GM18505 (cell line): ENCODE results near the gene CD83.

Source experiments
- ATAC-seq: cut with Tn5 transposase; IDR thresholded peaks from one replicate; pipeline ENCODE4 v1.9.1; 2021; ENCODE audit not compliant: unreplicated experiment
- POLR2A ChIP-seq: IDR thresholded peaks from 4 replicates; pipeline ENCODE4 v1.6.1; 2011; ENCODE audit warnings: borderline replicate concordance; ENCODE audit not compliant: insufficient read depth, insufficient read length; ENCODE audit errors: extremely low read depth

Gene CD83

GRCh38 chr6:14126191-14126590 is 8.6 kb downstream of the CD83 start:
- TF ChIP-seq POLR2A: no peak
- no peak for ATAC-seq

GRCh38 chr6:14127611-14128010 is 10.0 kb downstream of the CD83 start:
- no peak for TF ChIP-seq POLR2A
- ATAC-seq: no peak

GRCh38 chr6:14128012-14128411 is 10.4 kb downstream of the CD83 start:
- ATAC-seq: no peak
- TF ChIP-seq POLR2A: no peak

GRCh38 chr6:14128746-14129145 is 11.2 kb downstream of the CD83 start:
- ATAC-seq: no peak
- TF ChIP-seq POLR2A: no peak

- TF ChIP-seq POLR2A: no peak
- ATAC-seq: no peak
These were observed 12.0 kb downstream of the CD83 start for GRCh38 chr6:14129575-14129974.

GRCh38 chr6:14130435-14131075 is 13.0 kb downstream of the CD83 start:
- TF ChIP-seq POLR2A: no peak
- ATAC-seq: no peak

- no peak for ATAC-seq
- TF ChIP-seq POLR2A: peak; percentile 10
These were observed 14.0 kb downstream of the CD83 start for GRCh38 chr6:14131579-14131978.

GRCh38 chr6:14132244-14132920 is 14.8 kb downstream of the CD83 start:
- no peak for TF ChIP-seq POLR2A

GRCh38 chr6:14132921-14133275 is 15.3 kb downstream of the CD83 start:
- ATAC-seq: no peak
- no peak for TF ChIP-seq POLR2A

More at GRCh38 chr6:14132244-14132920, 14.8 kb downstream of the CD83 start:
- ATAC-seq: no peak

- ATAC-seq: peak; percentile 47
- no peak for TF ChIP-seq POLR2A
These were observed 16.8 kb downstream of the CD83 start for GRCh38 chr6:14134211-14134910.

GRCh38 chr6:14135893-14136539 is 18.4 kb downstream of the CD83 start:
- no peak for ATAC-seq

GRCh38 chr6:14138701-14139215 is 21.2 kb downstream of the CD83 start:
- no peak for TF ChIP-seq POLR2A
- ATAC-seq: no peak

More at GRCh38 chr6:14135893-14136539, 18.4 kb downstream of the CD83 start:
- TF ChIP-seq POLR2A: no peak

- ATAC-seq: no peak
- no peak for TF ChIP-seq POLR2A
These were observed 23.9 kb downstream of the CD83 start for GRCh38 chr6:14141351-14142062.
